ENCODE results near the gene ZPLD1. TPM values are rescaled to one million over a fixed set of nuclear protein-coding genes. Genes with fewer than 3 reads are reported as not detected.

The ZPLD1 gene
- total RNA-seq, 1 experiment from 2014 or later, result not detected

- no peaks in the 10 kb centered on the region for H3K9me3 ChIP-seq (ENCODE audit: control insufficient read depth, insufficient read depth, low read depth, low read length)
- intact Hi-C loops (cut with micrococcal nuclease; ENCODE audit: unreplicated experiment) (no loop called here), in situ Hi-C loops (cut with HindIII; ENCODE audit: low pct_unique_long_range_greater_than_20kb, low sequenced_read_pairs) (no loop called here)
- no peak overlapping the region for H3K27ac ChIP-seq (ENCODE audit: low read length)
- ChIA-PET CTCF (no interaction called here), POLR2A (no interaction called here)
- no TSS peak for BruUV-seq (replicated peaks)
- no peak overlapping the region for H3K4me3 ChIP-seq (ENCODE audit: low read depth in 2 of 2, low read length in 2 of 2)
- TF ChIP-seq SIN3A (IDR thresholded peaks at IDR 0.05; ENCODE audit: borderline replicate concordance, insufficient read depth, low read depth, low read length), result no peak
- no peak for DNase-seq (ENCODE audit: low read depth, low spot score)
- no peaks in the 10 kb centered on the region for H3K4me1 ChIP-seq (ENCODE audit: control insufficient read depth, insufficient read depth, low read length)
- no peaks in the 10 kb centered on the region for H3K27me3 ChIP-seq (ENCODE audit: control insufficient read depth, insufficient read depth, low read length)
- ATAC-seq, result no peak
- no peaks in the 10 kb centered on the region for H3K36me3 ChIP-seq (ENCODE audit: control insufficient read depth, insufficient read depth, low read length)
Measured at GRCh38 chr3:102471001-102471400, 36.2 kb downstream of the ZPLD1 start.

GRCh38 chr3:102471491-102471890 lies 36.7 kb downstream of the ZPLD1 start:
- CTCF ChIA-PET, result no interaction called here
- H3K9me3 ChIP-seq (ENCODE audit: control insufficient read depth, insufficient read depth, low read depth, low read length), result no peaks in the 10 kb centered on the region
- DNase-seq (ENCODE audit: low read depth, low spot score), result no peak
- TF ChIP-seq SIN3A (IDR thresholded peaks at IDR 0.05; ENCODE audit: borderline replicate concordance, insufficient read depth, low read depth, low read length) (no peak), REST (IDR thresholded peaks at IDR 0.05; ENCODE audit: insufficient read depth in 1 of 2, low read depth in 2 of 2, low read length in 1 of 2) (no peak), TCF7L2 (IDR thresholded peaks at IDR 0.05; ENCODE audit: low read depth, low read length) (no peak), POLR2AphosphoS5 (IDR thresholded peaks at IDR 0.05; ENCODE audit: low read depth, low read length) (no peak), CTCF (IDR thresholded peaks at IDR 0.05) (no peak)
- POLR2A ChIA-PET, result no interaction called here
- no peak overlapping the region for H3K4me3 ChIP-seq (ENCODE audit: low read depth in 2 of 2, low read length in 2 of 2)
- no peaks in the 10 kb centered on the region for H3K27me3 ChIP-seq (ENCODE audit: control insufficient read depth, insufficient read depth, low read length)
- no peaks in the 10 kb centered on the region for H3K4me1 ChIP-seq (ENCODE audit: control insufficient read depth, insufficient read depth, low read length)
- no peak overlapping the region for H3K27ac ChIP-seq (ENCODE audit: low read length)
- in situ Hi-C loops (cut with HindIII; ENCODE audit: low pct_unique_long_range_greater_than_20kb, low sequenced_read_pairs) (no loop called here), intact Hi-C loops (cut with micrococcal nuclease; ENCODE audit: unreplicated experiment) (no loop called here)
- no TSS peak for BruUV-seq (replicated peaks)
- H3K36me3 ChIP-seq (ENCODE audit: control insufficient read depth, insufficient read depth, low read length), result no peaks in the 10 kb centered on the region
- ATAC-seq, result no peak

- DNase-seq (ENCODE audit: low read depth, low spot score) (no peak), ATAC-seq (no peak)
- Histone ChIP-seq H3K4me1 (ENCODE audit: control insufficient read depth, insufficient read depth, low read length) (no peaks in the 10 kb centered on the region), H3K4me3 (ENCODE audit: low read depth in 2 of 2, low read length in 2 of 2) (no peak overlapping the region), H3K27me3 (ENCODE audit: control insufficient read depth, insufficient read depth, low read length) (no peaks in the 10 kb centered on the region), H3K9me3 (ENCODE audit: control insufficient read depth, insufficient read depth, low read depth, low read length) (no peaks in the 10 kb centered on the region), H3K36me3 (ENCODE audit: control insufficient read depth, insufficient read depth, low read length) (no peaks in the 10 kb centered on the region), H3K27ac (ENCODE audit: low read length) (no peak overlapping the region)
- no TSS peak for BruUV-seq (replicated peaks)
- intact Hi-C loops (cut with micrococcal nuclease; ENCODE audit: unreplicated experiment) (no loop called here), in situ Hi-C loops (cut with HindIII; ENCODE audit: low pct_unique_long_range_greater_than_20kb, low sequenced_read_pairs) (no loop called here)
- POLR2A ChIA-PET, result no interaction called here
- CTCF ChIA-PET, result no interaction called here
- TF ChIP-seq CTCF (IDR thresholded peaks at IDR 0.05) (no peak), REST (IDR thresholded peaks at IDR 0.05; ENCODE audit: insufficient read depth in 1 of 2, low read depth in 2 of 2, low read length in 1 of 2) (no peak), POLR2AphosphoS5 (IDR thresholded peaks at IDR 0.05; ENCODE audit: low read depth, low read length) (no peak), TCF7L2 (IDR thresholded peaks at IDR 0.05; ENCODE audit: low read depth, low read length) (no peak), SIN3A (IDR thresholded peaks at IDR 0.05; ENCODE audit: borderline replicate concordance, insufficient read depth, low read depth, low read length) (no peak)
Measured at GRCh38 chr3:102473648-102474047, 38.8 kb downstream of the ZPLD1 start.

Data from Panc1 (cell line).